Caco-2 (cell line): ENCODE data around the gene PPT1. TPM values are rescaled to one million over a fixed set of nuclear protein-coding genes. Genes with fewer than 3 reads are reported as not detected.

ENCODE experiments used
- BruUV-seq: library from RNA; stranded (reverse); fragments of 400-500 nt; replicated peaks from 2 replicates; lab custom pipeline; 2021; lab: Mats Ljungman, UMichigan
- CTCF ChIA-PET: fragments of 300-600 bp; sonication (Branson Sonifier 250); formaldehyde crosslinking; loops from one replicate; lab custom pipeline; 2022; ENCODE audit warnings: antibody characterized with exemption; lab: Charles Lee
- POLR2A ChIA-PET: fragments of 300-600 bp; sonication (Branson Sonifier 250); formaldehyde crosslinking; loops from one replicate; lab custom pipeline; 2022; ENCODE audit warnings: antibody characterized with exemption; lab: Charles Lee
- DNase-seq, 2 experiments: peaks; one replicate each; pipeline versions ENCODE4 v3.0.0 to v3.0.0-alpha.2; 2020 to 2022
- H3K27me3 ChIP-seq: replicated peaks from 2 replicates; pipeline ENCODE4 v1.6.0; 2011; ENCODE audit warnings: low read length; ENCODE audit not compliant: control insufficient read depth, insufficient read depth
- H3K36me3 ChIP-seq: 2 replicates; pipeline ENCODE4 v1.5.1; 2011; ENCODE audit warnings: low read length; ENCODE audit not compliant: control insufficient read depth, insufficient read depth
- H3K4me1 ChIP-seq: fragments of 250-450 bp; sonication (Bioruptor Pico); 2 replicates; pipeline ENCODE4 v1.5.1; 2020; ENCODE audit warnings: mild to moderate bottlenecking
- H3K4me3 ChIP-seq: 2 replicates; pipeline ENCODE4 v1.5.1; 2011; ENCODE audit warnings: low read depth, mild to moderate bottlenecking, control low read depth, low read length
- H3K9me3 ChIP-seq: fragments of 250-450 bp; sonication (Bioruptor Pico); 2 replicates; pipeline ENCODE4 v1.5.1; 2020; ENCODE audit warnings: mild to moderate bottlenecking, moderate library complexity
- H3K27ac Mint-ChIP-seq: one replicate; pipeline ENCODE4 v1.8.0; 2022; ENCODE audit warnings: mixed read lengths; ENCODE audit not compliant: unreplicated experiment
- H3K27me3 Mint-ChIP-seq: one replicate; pipeline ENCODE4 v1.8.0; 2022; ENCODE audit warnings: mixed read lengths; ENCODE audit not compliant: insufficient read depth, unreplicated experiment
- H3K36me3 Mint-ChIP-seq: one replicate; pipeline ENCODE4 v1.8.0; 2022; ENCODE audit warnings: mild to moderate bottlenecking, mixed read lengths; ENCODE audit not compliant: insufficient read depth, unreplicated experiment
- H3K4me1 Mint-ChIP-seq: one replicate; pipeline ENCODE4 v1.8.0; 2022; ENCODE audit warnings: low read depth, mixed read lengths; ENCODE audit not compliant: unreplicated experiment
- H3K4me3 Mint-ChIP-seq: one replicate; pipeline ENCODE4 v1.8.0; 2022; ENCODE audit warnings: mild to moderate bottlenecking, moderate library complexity, mixed read lengths; ENCODE audit not compliant: unreplicated experiment
- H3K9me3 Mint-ChIP-seq: one replicate; pipeline ENCODE4 v1.8.0; 2022; ENCODE audit warnings: mixed read lengths; ENCODE audit not compliant: unreplicated experiment
- CTCF ChIP-seq, 2 experiments: fragments of 200-600 bp in 1 of 2; IDR thresholded peaks; 1 replicate in 1 of 2; 2 replicates in 1 of 2; pipeline versions ENCODE4 v1.5.1 to v1.8.0; 2011 to 2022; ENCODE audit warnings: antibody characterized with exemption in 1 of 2, control low read depth in 1 of 2, inconsistent platforms in 1 of 2, low read depth in 1 of 2, low read length in 1 of 2, mild to moderate bottlenecking in 1 of 2, moderate library complexity in 1 of 2; ENCODE audit not compliant: insufficient read depth in 1 of 2, severe bottlenecking in 1 of 2, unreplicated experiment in 1 of 2
- intact Hi-C: fragments of 100-400 bp; cut with micrococcal nuclease; formaldehyde crosslinking; loops from one replicate; pipeline ENCODE4 v1.10.0; 2022; ENCODE audit not compliant: unreplicated experiment
- total RNA-seq: library from RNA; stranded (reverse); gene quantifications from 2 replicates; pipeline ENCODE4 v1.2.3, GENCODE V29; 2022

PPT1 gene
- total RNA-seq, 1 experiment from 2014 or later, result 144 TPM

GRCh38 chr1:40030528-40031135 is 66.4 kb downstream of the PPT1 start:
- H3K36me3 ChIP-seq, result no peaks in the 10 kb centered on the region
- POLR2A ChIA-PET, result no interaction called here
- Mint-ChIP-seq H3K9me3 (no peaks in the 10 kb centered on the region), H3K4me1 (peaks cover 13% of the 10 kb centered on the region), H3K36me3 (no peaks in the 10 kb centered on the region), H3K27ac (no peak overlapping the region), H3K27me3 (no peaks in the 10 kb centered on the region), H3K4me3 (no peak overlapping the region)
- intact Hi-C loops, result loop anchor here (10.0 kb wide), 1 partner anchor 46 kb away; no protein-coding TSS in a partner anchor
- no peak overlapping the region for H3K4me3 ChIP-seq
- H3K4me1 ChIP-seq, result peaks cover 3% of the 10 kb centered on the region; the same call in 1 of the 2 replicates
- DNase-seq, result no peak
- H3K27me3 ChIP-seq, result no peaks in the 10 kb centered on the region
- BruUV-seq, result no TSS peak
- CTCF ChIA-PET, result interaction anchor here (2.6 kb wide), 1 partner anchor 9 kb away, joined by 5 read pairs; no protein-coding TSS in a partner anchor
- H3K9me3 ChIP-seq, result no peaks in the 10 kb centered on the region
- TF ChIP-seq CTCF (IDR thresholded peaks at IDR 0.05; ENCODE audit: insufficient read depth in 1 of 2, low read depth in 1 of 2, low read length in 1 of 2, severe bottlenecking in 1 of 2, unreplicated experiment in 1 of 2), result no peak

- no peak overlapping the region for H3K4me3 ChIP-seq
- POLR2A ChIA-PET, result no interaction called here
- H3K9me3 ChIP-seq, result no peaks in the 10 kb centered on the region
- CTCF ChIA-PET, result interaction anchor here (1.0 to 2.6 kb wide), 2 partner anchors 10 to 596 kb away, joined by 5 to 7 read pairs; no protein-coding TSS in a partner anchor
- peaks cover 3% of the 10 kb centered on the region; the same call in 1 of the 2 replicates for H3K4me1 ChIP-seq
- H3K4me3 Mint-ChIP-seq, result no peak overlapping the region
- H3K27ac Mint-ChIP-seq, result no peak overlapping the region
- H3K36me3 ChIP-seq, result no peaks in the 10 kb centered on the region
- H3K36me3 Mint-ChIP-seq, result no peaks in the 10 kb centered on the region
- H3K27me3 Mint-ChIP-seq, result no peaks in the 10 kb centered on the region
- no peak for DNase-seq
- H3K9me3 Mint-ChIP-seq, result no peaks in the 10 kb centered on the region
- no peak for TF ChIP-seq CTCF (IDR thresholded peaks at IDR 0.05; ENCODE audit: insufficient read depth in 1 of 2, low read depth in 1 of 2, low read length in 1 of 2, severe bottlenecking in 1 of 2, unreplicated experiment in 1 of 2)
- intact Hi-C loops, result loop anchor here (10.0 kb wide), 1 partner anchor 45 kb away; no protein-coding TSS in a partner anchor
- H3K4me1 Mint-ChIP-seq, result peaks cover 13% of the 10 kb centered on the region
- no TSS peak for BruUV-seq
- H3K27me3 ChIP-seq, result no peaks in the 10 kb centered on the region
These were observed 67.4 kb downstream of the PPT1 start for GRCh38 chr1:40029608-40030007.

- H3K27me3 ChIP-seq, result no peaks in the 10 kb centered on the region
- Mint-ChIP-seq H3K4me1 (peaks cover 12% of the 10 kb centered on the region), H3K4me3 (no peak overlapping the region), H3K36me3 (no peaks in the 10 kb centered on the region), H3K27ac (no peak overlapping the region), H3K9me3 (no peaks in the 10 kb centered on the region), H3K27me3 (no peaks in the 10 kb centered on the region)
- intact Hi-C loops, result no loop called here
- no peak overlapping the region for H3K4me3 ChIP-seq
- no peak for TF ChIP-seq CTCF (IDR thresholded peaks at IDR 0.05; ENCODE audit: insufficient read depth in 1 of 2, low read depth in 1 of 2, low read length in 1 of 2, severe bottlenecking in 1 of 2, unreplicated experiment in 1 of 2)
- BruUV-seq, result no TSS peak
- peaks cover 3% of the 10 kb centered on the region; the same call in 1 of the 2 replicates for H3K4me1 ChIP-seq
- ChIA-PET POLR2A (no interaction called here), CTCF (interaction anchor here (0.8 kb wide), 1 partner anchor 125 kb away, joined by 3 read pairs; no protein-coding TSS in a partner anchor)
- no peak for DNase-seq
- no peaks in the 10 kb centered on the region for H3K9me3 ChIP-seq
- no peaks in the 10 kb centered on the region for H3K36me3 ChIP-seq
These were observed 69.4 kb downstream of the PPT1 start for GRCh38 chr1:40027647-40028046.
